CD14-positive monocyte (primary cell): ENCODE results near the gene ALPI. TPM values are rescaled to one million over a fixed set of nuclear protein-coding genes. Genes with fewer than 3 reads are reported as not detected.

ENCODE experiments used
- DNase-seq, 3 donors: peaks; one replicate each; pipeline ENCODE4 v3.0.0-alpha.2; 2011 to 2022
- H2AFZ ChIP-seq: 2 replicates; pipeline ENCODE4 v1.6.0; 2012; ENCODE audit warnings: mild to moderate bottlenecking, low read depth, low read length, inconsistent platforms; ENCODE audit not compliant: insufficient read depth, poor library complexity, severe bottlenecking
- H3K27ac ChIP-seq, 2 donors: 1 replicate in 1 of 2; 2 replicates in 1 of 2; pipeline ENCODE4 v1.5.1; 2012 to 2013; ENCODE audit warnings: low read length in 2 of 2, control low read depth in 1 of 2, inconsistent platforms in 1 of 2, low read depth in 1 of 2, mild to moderate bottlenecking in 1 of 2
- H3K27me3 ChIP-seq, 2 donors: one replicate each; pipeline versions ENCODE4 v1.6.0 to v1.6.1; 2011 to 2013; ENCODE audit warnings: low read length in 2 of 2; ENCODE audit not compliant: control insufficient read depth in 2 of 2, insufficient read depth in 2 of 2
- H3K36me3 ChIP-seq, 2 donors: replicated peaks in 1 of 2; 1 replicate in 1 of 2; 2 replicates in 1 of 2; pipeline versions ENCODE4 v1.5.1 to v1.6.1; 2012 to 2013; ENCODE audit warnings: low read length in 2 of 2, control low read depth in 1 of 2, inconsistent platforms in 1 of 2, mild to moderate bottlenecking in 1 of 2; ENCODE audit not compliant: insufficient read depth in 2 of 2, control insufficient read depth in 1 of 2
- H3K4me1 ChIP-seq, 2 donors: 1 replicate in 1 of 2; 2 replicates in 1 of 2; pipeline versions ENCODE4 v1.5.1 to v1.6.1; 2012 to 2013; ENCODE audit warnings: low read length in 2 of 2, control low read depth in 1 of 2, inconsistent platforms in 1 of 2, mild to moderate bottlenecking in 1 of 2, moderate library complexity in 1 of 2; ENCODE audit not compliant: insufficient read depth in 2 of 2, control insufficient read depth in 1 of 2
- H3K4me2 ChIP-seq: replicated peaks from 2 replicates; pipeline ENCODE3; 2012; ENCODE audit warnings: low read length, moderate library complexity, mild to moderate bottlenecking; ENCODE audit not compliant: poor library complexity, severe bottlenecking; ENCODE audit errors: extremely low read depth
- H3K4me3 ChIP-seq, 3 experiments: fragments of 200-600 bp in 1 of 3; sonication (generic) in 1 of 3; replicated peaks in 1 of 3; 1 replicate in 2 of 3; 2 replicates in 1 of 3; pipeline ENCODE4 v1.5.1; 2011 to 2013; ENCODE audit warnings: low read length in 3 of 3, mild to moderate bottlenecking in 3 of 3, control low read depth in 2 of 3, low read depth in 2 of 3, inconsistent platforms in 1 of 3, moderate library complexity in 1 of 3
- H3K79me2 ChIP-seq: 2 replicates; pipeline ENCODE4 v1.6.0; 2012; ENCODE audit warnings: mild to moderate bottlenecking, control low read depth, inconsistent platforms, low read length, moderate library complexity; ENCODE audit not compliant: insufficient read depth
- H3K9ac ChIP-seq: 2 replicates; pipeline ENCODE4 v1.6.0; 2017; ENCODE audit warnings: low read length, mild to moderate bottlenecking; ENCODE audit not compliant: insufficient read depth, poor library complexity, severe bottlenecking
- H3K9me3 ChIP-seq, 2 donors: replicated peaks in 1 of 2; 1 replicate in 1 of 2; 2 replicates in 1 of 2; pipeline versions ENCODE4 v1.5.1 to v1.6.1; 2012 to 2013; ENCODE audit warnings: low read length in 2 of 2, control low read depth in 1 of 2; ENCODE audit not compliant: control insufficient read depth in 1 of 2, insufficient read depth in 1 of 2
- H4K20me1 ChIP-seq: 2 replicates; pipeline ENCODE4 v1.6.0; 2012; ENCODE audit warnings: mild to moderate bottlenecking, low read length, control low read depth, moderate library complexity; ENCODE audit not compliant: insufficient read depth
- H3K27ac Mint-ChIP-seq, 7 donors: one replicate each; pipeline ENCODE4 v1.8.0; 2020; ENCODE audit warnings: mild to moderate bottlenecking in 7 of 7, mixed read lengths in 7 of 7, moderate library complexity in 6 of 7, inconsistent platforms in 2 of 7
- H3K27me3 Mint-ChIP-seq, 3 donors: one replicate each; pipeline ENCODE4 v1.8.0; 2021 to 2022; ENCODE audit warnings: low read depth in 3 of 3, mild to moderate bottlenecking in 3 of 3, mixed read lengths in 3 of 3, moderate library complexity in 3 of 3, inconsistent platforms in 1 of 3
- H3K36me3 Mint-ChIP-seq, 2 donors: one replicate each; pipeline ENCODE4 v1.8.0; 2020; ENCODE audit warnings: mixed read lengths in 2 of 2, inconsistent platforms in 1 of 2, mild to moderate bottlenecking in 1 of 2
- H3K4me1 Mint-ChIP-seq: one replicate; pipeline ENCODE4 v1.8.0; 2020; ENCODE audit warnings: mild to moderate bottlenecking, mixed read lengths
- H3K4me3 Mint-ChIP-seq, 2 donors: one replicate each; pipeline ENCODE4 v1.8.0; 2020; ENCODE audit warnings: mild to moderate bottlenecking in 2 of 2, mixed read lengths in 2 of 2, moderate library complexity in 1 of 2
- H3K9me3 Mint-ChIP-seq, 7 donors: one replicate each; pipeline ENCODE4 v1.8.0; 2020 to 2022; ENCODE audit warnings: mixed read lengths in 7 of 7, mild to moderate bottlenecking in 6 of 7, moderate library complexity in 6 of 7, inconsistent platforms in 2 of 7
- CTCF ChIP-seq: fragments of 200-600 bp; IDR thresholded peaks from one replicate; pipeline ENCODE4 v1.8.0; 2022; ENCODE audit warnings: antibody characterized with exemption, mild to moderate bottlenecking
- whole genome bisulfite sequencing: methylation state at CpG from one replicate; pipeline ENCODE4 v1.1.5; 2013; ENCODE audit warnings: missing lambda C conversion rate; ENCODE audit not compliant: insufficient coverage; 5-methylcytosine and 5-hydroxymethylcytosine counted together
- intact Hi-C, 2 donors: fragments of 100-400 bp; cut with micrococcal nuclease; formaldehyde crosslinking; loops; one replicate each; pipeline versions ENCODE4 v1.15.0 to v1.15.1; 2023
- polyA plus RNA-seq, 3 donors: library from polyadenylated mRNA; depleted of rRNA in 1 of 3; unstranded in 2 of 3; stranded (reverse) in 1 of 3; fragments of 300-500 nt in 2 of 3; fragments of >200 nt in 1 of 3; fragmentation: Illumina TruSeq in 2 of 3; gene quantifications; 1 replicate in 2 of 3; 2 replicates in 1 of 3; pipeline ENCODE4 v1.2.3, GENCODE V29; 2012 to 2021

The ALPI gene
- polyA plus RNA-seq, 3 donors = not detected

- Histone ChIP-seq H3K27ac (no peak overlapping the region), H3K79me2 (no peaks in the 10 kb centered on the region), H3K9ac (no peak overlapping the region), H2AFZ (no peak overlapping the region), H3K4me3 (no peak overlapping the region), H4K20me1 (no peaks in the 10 kb centered on the region), H3K36me3 (no peaks in the 10 kb centered on the region), H3K4me1 (no peaks in the 10 kb centered on the region), H3K9me3 (peaks cover 0 to 11% of the 10 kb centered on the region in 2 donors), H3K4me2 (no peak overlapping the region), H3K27me3 (peaks cover 15 to 40% of the 10 kb centered on the region in 2 donors)
- DNase-seq = no peak
- Mint-ChIP-seq H3K9me3 (peaks cover 0 to 6% (median 0%) of the 10 kb centered on the region in 7 donors), H3K36me3 (no peaks in the 10 kb centered on the region), H3K4me1 (peaks cover 2% of the 10 kb centered on the region), H3K27ac (no peak overlapping the region), H3K4me3 (peak overlapping the region in 1 of 2 donors; percentile 68), H3K27me3 (peaks cover 46 to 74% (median 59%) of the 10 kb centered on the region in 3 donors)
- TF ChIP-seq CTCF = no peak
- 16% methylated on average over 12 of the region's 21 CpGs for WGBS
- intact Hi-C loops = no loop called here
These were observed 46.6 kb downstream of the ALPI start for GRCh38 chr2:232502511-232502910.

GRCh38 chr2:232502911-232503808 is 47.2 kb downstream of the ALPI start:
- WGBS = under 1% methylated on average over 56 of the region's 75 CpGs
- H3K4me3 Mint-ChIP-seq = peak overlapping the region in 1 of 2 donors; percentile 69
- Histone ChIP-seq H4K20me1 (no peaks in the 10 kb centered on the region), H3K27me3 (peaks cover 15 to 40% of the 10 kb centered on the region in 2 donors), H3K9me3 (peaks cover 0 to 11% of the 10 kb centered on the region in 2 donors), H3K36me3 (no peaks in the 10 kb centered on the region), H3K4me2 (peak overlapping the region; percentile 44), H3K27ac (no peak overlapping the region), H2AFZ (peak overlapping the region; percentile 29), H3K4me1 (no peaks in the 10 kb centered on the region), H3K79me2 (no peaks in the 10 kb centered on the region), H3K9ac (no peak overlapping the region), H3K4me3 (peak overlapping the region in 1 of 3 experiments; percentile 38)
- H3K4me1 Mint-ChIP-seq = peaks cover 2% of the 10 kb centered on the region
- intact Hi-C loops = no loop called here
- TF ChIP-seq CTCF = no peak
- no peak overlapping the region for H3K27ac Mint-ChIP-seq
- H3K9me3 Mint-ChIP-seq = peaks cover 0 to 6% (median 0%) of the 10 kb centered on the region in 7 donors
- peaks cover 46 to 75% (median 59%) of the 10 kb centered on the region in 3 donors for H3K27me3 Mint-ChIP-seq
- no peaks in the 10 kb centered on the region for H3K36me3 Mint-ChIP-seq
- DNase-seq = no peak
